NK-92 (cell line): ENCODE results near the gene BRICD5.

Experiments used
- DNase-seq: peaks from one replicate; lab custom pipeline; 2025; ENCODE audit not compliant: unreplicated experiment; lab: John Stamatoyannopoulos, UW

The BRICD5 gene

DNA sequence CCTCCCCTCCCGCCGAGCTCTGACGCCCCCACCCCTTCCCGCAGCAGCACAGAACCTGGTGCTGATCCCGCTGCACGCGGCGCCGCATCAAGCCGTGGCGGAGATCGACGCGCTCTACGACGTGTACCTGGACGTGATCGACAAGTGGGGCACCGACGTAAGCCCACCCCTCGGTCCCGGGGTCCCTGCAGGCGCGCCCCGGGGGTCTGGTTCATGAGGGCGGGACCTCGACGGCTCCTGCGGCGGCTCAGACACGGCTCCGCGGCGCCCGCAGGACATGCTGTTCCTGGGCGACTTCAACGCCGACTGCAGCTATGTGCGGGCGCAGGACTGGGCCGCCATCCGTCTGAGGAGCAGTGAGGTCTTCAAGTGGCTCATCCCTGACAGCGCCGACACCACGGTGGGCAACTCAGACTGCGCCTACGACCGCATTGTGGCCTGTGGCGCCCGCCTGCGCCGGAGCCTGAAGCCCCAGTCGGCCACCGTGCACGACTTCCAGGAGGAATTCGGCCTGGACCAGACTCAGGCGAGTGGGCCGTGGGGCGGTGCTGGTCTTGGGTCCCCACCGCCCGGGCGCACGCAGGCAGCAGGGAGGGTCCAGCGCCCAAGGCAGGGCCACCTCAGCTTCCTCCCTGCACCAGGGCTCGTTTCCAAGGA is 27.0 kb upstream of the BRICD5 start:
- DNase-seq: no peak

DNA sequence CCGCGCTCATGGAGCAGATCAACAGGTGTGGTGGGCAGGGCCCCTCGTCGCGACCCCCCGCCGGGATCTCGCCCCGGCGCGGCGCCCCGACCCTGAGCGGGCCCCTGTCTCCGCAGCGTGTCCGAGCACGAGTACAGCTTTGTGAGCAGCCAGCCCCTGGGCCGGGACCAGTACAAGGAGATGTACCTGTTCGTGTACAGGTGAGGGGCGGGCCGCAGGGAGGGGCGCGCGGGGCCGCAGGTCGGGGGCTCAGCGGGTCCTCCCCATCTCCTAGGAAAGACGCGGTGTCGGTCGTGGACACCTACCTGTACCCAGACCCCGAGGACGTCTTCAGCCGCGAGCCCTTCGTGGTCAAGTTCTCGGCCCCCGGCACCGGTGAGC is 26.4 kb upstream of the BRICD5 start:
- DNase-seq: no peak

DNA sequence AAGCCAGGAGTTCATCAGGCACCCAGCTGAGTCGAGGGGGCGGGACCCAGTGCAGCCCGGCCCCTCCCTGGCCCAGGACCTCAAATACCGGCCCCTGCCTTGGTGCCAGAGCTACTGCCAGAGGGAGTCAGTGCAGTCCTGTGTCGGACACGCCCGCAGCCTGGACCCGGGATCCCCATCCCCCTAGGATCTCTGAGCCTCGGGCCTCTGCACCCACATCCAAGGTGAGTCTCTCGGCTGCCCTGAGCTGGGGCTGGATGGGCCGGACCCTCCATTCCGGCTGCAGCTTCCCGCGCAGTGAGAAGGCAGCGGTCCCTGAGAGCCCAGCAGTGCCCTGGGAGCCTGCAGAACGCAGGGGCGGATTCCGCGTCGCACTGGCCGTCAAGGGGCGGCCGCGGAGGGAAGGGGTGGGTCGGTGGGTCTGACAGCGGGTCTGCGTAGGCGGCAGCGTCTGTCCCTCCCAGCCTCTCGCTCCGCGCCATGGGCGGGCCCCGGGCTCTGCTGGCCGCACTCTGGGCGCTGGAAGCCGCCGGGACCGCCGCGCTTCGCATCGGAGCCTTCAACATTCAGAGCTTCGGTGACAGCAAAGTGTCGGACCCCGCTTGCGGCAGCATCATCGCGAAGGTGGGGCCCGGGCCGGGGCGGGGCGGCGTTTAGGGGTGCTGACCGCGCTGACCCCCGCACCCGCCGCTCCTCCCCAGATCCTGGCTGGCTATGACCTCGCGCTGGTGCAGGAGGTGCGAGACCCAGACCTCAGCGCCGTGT is 25.9 kb upstream of the BRICD5 start, which contains the start of gene DNASE1L2:
DNASE1L2 (plus strand) TSS at position 108 of the 765 bp plus-strand sequence; CDS start at position 481, 373 bp downstream.
- DNase-seq: no peak

DNA sequence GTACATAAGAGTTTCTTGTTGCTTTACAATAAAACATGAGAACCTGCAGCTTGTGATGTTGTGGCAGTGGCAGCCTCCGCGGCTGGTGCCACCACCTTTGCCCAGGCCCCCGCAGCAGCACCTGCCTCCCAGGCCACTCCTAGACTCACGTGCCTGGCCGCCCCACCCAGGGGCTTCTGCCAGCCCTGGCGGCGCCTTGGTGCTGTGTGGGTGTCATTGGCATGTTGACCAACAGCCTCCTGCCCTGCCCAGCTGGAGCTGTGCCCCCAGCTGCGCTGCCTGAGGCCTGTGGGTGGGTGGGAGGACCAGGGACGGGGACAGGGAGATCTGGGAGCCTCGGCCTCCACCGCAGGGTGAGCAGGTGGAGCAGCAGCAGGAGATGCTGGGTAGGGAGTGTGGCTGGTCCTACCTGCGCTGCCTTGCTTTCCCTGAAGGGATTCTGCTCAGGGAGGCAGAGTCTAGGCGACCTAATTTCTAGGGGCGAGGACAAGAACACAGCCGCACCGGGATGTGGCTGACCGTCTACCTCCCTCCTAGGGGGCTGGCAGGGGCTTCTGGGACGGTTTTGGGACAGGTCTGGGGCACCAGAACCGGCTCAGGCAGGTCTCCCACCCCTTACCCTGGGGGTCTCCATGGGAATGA is 25.2 kb upstream of the BRICD5 start:
- no peak for DNase-seq

DNA sequence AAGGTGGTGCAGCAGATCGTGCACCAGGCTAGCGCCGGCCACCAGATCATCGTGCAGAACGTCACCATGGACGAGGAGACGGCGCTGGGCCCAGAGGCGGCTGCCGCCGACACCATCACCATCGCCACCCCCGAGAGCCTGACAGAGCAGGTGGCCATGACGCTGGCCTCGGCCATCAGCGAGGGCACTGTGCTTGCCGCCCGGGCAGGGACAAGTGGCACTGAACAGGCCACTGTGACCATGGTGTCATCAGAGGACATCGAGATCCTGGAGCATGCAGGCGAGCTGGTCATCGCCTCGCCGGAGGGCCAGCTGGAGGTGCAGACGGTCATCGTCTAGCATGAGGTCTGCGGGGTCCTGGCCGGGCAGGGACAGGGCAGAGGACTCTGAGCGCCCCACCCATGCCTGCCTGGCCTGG is 24.6 kb upstream of the BRICD5 start:
- DNase-seq: no peak

DNA sequence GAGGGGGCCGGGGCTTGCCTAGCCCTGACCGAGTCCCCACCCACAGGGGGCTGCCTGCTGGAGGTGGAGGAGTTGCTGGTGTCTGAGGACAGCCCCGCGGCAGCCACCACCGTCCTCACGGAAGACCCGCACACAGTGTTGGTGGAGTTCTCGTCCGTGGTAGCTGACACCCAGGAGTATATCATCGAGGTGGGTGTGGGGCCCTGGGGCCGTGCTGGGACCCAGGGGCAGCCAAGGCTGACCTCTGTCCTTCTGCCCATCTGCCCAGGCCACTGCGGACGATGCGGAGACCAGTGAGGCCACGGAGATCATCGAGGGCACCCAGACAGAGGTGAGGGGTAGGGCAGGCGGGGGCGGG is 24.1 kb upstream of the BRICD5 start:
- no peak for DNase-seq

DNA sequence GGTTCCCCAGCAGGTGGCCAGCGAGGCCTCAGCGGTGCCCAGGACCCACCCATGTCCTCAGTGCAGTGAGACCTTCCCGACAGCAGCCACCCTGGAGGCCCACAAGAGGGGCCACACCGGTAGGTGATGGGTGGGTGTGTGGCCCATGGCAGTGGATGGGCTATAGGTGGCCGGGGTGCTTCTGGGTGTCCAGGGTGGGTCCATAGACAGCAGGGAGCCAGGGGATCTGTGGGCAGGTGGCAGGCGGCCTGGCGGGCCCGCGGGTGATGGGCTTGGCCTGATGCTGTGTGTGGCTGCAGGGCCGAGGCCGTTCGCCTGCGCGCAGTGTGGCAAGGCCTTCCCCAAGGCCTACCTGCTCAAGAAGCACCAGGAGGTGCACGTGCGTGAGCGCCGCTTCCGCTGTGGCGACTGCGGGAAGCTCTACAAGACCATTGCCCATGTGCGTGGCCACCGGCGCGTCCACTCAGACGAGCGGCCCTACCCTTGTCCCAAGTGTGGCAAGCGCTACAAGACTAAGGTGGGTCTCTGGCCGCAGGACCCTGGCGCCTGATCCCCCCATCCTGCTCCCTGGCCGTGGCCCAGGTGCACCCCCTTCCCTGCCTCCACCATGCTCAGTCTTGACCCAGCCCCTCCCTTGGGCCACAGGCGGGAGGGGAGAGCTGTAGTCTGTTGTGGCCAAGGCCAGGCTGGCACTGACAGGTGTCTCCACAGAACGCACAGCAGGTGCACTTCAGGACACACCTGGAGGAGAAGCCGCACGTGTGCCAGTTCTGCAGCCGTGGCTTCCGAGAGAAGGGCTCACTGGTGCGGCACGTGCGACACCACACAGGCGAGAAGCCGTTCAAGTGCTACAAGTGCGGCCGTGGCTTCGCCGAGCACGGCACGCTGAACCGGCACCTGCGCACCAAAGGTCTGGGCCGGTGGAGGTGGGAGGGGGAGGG is 23.5 kb upstream of the BRICD5 start:
- DNase-seq: no peak

DNA sequence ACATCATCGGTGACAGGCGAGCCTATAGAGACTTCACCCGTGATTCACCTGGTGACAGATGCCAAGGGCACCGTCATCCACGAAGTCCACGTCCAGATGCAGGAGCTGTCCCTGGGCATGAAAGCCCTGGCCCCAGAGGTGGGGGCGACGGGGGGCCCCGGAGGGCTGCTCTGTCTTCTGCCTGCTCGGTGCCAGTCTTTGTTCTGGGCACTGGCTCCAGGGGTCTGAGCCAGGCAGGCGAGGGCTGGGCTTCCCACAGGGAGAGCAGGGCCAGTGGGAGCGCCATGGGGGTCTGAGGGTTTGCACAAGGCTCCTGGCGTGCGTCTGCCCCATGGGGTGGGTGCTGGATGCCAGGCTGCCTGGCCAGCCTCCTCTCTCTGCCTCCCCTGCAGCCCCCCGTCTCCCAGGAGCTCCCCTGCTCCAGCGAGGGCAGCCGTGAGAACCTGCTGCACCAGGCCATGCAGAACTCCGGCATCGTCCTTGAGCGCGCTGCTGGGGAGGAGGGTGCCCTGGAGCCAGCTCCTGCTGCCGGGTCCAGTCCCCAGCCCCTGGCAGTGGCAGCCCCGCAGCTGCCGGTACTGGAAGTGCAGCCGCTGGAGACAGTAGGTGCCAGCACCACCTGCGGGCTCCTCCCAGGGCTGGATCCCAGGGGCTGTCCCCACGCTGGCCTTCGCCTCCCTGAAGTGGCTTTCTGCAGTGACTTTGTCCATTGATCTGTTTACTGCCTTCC is 22.5 kb upstream of the BRICD5 start:
- no peak for DNase-seq

DNA sequence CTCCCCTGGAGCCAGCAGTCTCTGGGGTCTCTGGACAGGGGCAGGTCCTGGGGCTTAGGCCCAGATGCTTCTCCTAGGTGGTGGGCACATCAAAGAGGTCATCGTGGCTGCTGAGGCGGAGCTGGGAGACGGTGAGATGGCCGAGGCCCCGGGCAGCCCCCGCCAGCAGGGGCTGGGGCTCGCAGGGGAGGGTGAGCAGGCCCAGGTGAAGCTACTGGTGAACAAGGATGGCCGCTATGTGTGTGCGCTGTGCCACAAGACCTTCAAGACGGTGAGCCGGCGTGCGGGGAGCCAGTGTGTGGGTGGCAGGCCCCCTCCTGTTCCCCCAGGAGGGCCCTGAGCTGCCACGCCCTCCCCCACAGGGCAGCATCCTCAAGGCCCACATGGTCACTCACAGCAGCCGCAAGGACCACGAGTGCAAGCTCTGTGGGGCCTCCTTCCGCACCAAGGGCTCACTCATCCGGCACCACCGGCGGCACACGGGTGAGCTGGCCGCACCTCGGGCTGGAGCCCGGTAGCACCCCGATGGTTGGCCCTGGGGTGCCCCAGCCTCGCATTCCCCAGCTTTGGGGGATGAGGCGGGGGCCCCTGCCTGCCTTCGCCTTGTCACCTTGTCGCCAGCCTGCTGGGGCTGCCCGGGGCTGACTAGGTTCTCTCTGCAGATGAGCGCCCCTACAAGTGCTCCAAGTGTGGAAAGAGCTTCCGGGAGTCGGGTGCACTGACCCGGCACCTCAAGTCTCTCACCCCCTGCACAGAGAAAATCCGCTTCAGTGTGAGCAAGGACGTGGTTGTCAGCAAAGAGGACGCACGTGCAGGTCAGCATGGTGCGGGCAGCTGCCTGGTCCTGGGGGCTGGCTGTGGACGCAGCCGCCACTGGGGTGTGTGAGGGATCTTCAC is 21.7 kb upstream of the BRICD5 start:
- DNase-seq: no peak

DNA sequence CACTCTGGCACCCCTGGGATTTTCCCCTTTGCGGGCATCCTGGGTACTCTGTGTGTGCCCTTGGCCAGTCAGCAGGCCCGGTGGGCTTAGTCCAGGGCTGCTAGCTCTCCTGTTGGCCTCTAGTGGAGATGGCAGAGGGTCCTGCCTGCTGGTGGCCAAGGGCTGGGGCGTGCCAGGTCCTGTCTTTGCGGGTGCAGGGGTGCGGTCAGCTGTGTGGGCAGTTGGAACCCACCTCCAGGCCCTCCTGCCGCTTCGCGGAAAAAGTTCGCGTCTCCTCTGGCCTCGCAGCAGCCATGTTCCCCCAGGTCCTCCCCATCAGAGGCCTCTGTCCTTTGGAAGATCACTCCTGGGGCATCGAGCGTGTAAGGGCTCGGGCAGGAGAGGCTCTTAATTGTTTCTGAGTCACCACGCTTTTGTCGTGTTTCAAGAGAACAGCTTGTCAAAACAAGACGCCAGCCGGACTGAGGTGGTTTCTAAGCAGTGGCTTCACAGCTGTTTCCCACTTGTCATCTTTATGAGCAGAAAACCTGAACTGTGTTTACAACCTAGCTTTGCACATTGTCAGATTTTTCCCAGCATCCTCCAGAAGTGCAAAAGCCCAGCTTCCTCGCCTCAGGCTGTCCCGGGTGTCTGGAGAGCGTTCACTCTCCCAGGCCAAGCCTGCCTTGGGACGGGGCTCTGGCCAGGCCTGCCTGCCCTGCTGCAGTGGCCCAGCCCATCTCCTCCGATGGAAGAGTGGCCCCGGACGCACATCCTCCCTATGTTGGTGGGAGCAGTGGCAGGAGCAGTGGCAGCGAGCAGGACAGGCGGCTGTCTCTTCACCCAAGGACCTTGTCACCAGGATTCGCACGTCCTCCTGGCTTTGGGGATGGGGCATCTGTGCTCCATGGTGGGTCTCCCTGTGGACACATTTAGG is 20.6 kb upstream of the BRICD5 start:
- no peak for DNase-seq

DNA sequence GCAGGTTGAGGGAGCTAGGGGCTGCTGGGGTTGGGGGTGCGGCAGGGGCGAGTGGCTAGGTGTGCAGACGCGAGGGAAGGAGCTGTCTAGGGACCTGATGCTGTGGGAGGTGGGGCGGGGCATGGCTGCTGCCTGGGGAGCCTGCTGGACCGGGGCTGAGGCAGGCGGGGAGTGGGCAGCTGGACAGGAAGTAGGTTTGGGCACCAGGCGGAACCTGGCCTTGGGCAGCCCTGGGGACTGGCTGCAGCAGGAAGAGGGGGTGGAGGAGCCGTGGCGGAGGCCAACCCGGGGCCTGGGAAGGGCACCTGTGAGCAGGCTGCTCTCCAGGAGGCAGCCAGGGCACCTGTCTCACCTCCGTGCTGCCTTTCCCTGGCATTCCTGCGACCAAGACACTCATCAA is 19.7 kb upstream of the BRICD5 start:
- DNase-seq: no peak

DNA sequence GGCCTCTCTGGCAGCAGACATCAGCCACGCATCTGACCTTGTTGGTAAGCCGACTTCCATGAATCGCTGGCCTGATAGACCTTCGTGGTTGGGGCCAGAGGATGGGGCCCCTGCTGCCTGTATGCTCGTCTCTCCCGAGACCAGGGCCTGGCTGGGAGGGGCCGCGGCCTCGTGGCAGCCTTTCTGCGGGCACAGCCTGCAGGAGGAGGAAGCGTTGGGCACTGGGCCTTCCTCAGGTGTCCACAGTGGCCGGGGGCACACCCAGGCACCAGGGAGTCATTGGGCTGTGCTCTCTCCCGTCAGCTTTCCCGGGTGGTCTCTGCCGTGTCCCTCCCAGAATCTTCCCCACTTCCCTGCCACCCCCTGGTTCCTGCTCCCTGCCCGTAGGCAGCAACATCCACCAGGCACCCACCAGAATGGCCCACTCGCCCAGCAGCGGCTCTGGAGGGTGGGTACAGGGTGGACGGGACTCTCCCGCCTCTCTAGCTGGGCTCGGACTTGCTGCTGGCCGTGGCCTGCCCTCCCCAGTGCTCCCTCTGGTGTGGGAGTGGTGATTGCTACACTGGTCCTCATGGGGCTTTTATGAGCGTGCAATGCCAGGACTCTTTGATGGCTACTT is 19.1 kb upstream of the BRICD5 start:
- DNase-seq: no peak

DNA sequence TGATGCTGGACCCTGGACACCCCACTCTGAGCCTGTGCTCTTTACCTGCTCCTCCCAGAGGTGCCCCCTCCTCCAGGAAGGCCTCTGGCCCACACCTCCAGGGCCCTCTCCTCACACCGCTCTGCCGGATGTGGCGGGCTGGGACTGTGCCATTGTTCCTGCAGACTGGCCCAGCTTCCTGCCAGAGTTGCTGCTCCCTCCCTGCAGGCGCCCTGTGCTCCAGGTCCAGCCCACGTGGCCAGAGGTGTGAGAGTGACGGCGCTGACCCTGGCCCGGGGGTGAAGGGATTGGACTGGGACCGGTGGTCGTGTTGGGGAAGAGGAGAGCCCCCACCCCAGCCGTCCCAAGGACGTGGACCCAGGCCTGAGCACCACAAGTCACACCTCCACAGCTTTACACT is 18.4 kb upstream of the BRICD5 start:
- no peak for DNase-seq

DNA sequence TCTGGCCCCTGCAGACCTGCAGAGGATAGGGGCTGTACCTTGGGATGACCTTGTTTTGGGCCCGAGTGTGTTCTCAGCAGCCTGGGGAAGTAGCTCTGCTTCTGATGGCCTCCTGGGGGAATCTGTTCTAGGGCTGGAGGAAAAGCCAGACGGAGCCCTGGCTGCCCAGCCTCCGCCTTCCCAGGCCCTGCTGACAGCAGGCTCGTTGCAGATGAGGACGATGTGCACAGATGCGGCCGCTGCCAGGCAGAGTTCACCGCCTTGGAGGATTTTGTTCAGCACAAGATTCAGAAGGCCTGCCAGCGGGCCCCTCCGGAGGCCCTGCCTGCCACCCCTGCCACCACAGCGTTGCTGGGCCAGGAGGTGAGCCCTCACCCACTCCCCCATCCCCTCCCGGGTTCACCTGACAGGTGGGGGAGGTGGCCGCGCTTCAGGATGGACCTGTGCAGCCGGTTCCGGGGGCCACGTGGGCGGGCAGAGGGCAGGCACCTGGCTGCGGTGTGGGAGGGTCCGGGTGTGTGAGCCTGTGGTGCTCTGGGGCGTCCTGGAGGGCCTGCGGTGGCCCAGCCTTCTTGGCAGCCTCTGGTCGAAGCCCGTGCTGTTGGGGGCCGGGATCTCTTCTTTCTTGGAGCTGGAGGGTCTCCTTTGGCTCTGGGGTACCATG is 17.6 kb upstream of the BRICD5 start:
- DNase-seq: no peak

DNA sequence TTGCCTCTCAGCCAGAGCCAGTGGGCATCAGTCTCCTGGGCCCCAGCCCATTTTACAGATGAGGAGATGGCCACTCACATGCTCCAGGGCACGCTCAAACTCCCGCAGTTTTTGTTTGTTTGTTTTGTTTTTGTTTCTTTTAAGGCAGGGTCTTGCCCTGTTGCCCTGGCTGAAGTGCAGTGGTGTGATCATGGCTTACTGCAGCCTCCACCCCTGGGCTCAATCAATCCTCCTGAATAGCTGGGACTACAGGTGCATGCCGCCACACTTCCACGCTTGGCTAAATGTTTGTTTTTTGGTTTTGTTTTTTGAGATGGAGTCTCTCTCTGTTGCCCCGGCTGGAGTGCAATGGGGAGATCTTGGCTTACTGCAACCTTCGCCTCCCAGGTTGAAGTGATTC is 16.3 kb upstream of the BRICD5 start:
- DNase-seq: no peak

DNA sequence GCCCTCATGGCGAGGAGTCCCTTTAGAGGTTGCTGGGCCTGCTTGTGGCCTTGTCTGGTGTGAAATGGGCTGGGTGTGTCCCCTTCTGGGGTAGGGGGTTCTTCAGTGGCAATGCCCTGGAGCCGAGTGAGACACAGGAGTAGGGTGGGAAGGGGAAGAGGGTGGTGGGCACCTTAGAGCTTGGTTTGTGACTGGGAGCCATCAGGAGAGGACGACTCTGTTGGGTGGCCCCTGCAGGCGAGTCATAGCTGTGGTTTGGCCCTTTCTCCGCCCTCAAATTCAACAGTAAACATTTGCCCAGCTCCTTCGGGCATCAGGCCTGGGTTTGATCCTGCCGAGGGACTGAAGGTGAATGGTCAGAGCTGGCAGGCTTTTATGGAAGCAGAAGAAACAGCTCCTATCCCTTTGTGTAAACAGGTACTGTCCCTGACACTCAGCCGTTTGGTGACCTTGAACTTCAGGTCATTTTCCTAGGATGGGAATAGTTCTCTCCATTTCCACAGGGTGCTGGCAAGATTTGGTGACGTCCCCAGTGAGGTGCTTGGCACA is 15.7 kb upstream of the BRICD5 start:
- no peak for DNase-seq

DNA sequence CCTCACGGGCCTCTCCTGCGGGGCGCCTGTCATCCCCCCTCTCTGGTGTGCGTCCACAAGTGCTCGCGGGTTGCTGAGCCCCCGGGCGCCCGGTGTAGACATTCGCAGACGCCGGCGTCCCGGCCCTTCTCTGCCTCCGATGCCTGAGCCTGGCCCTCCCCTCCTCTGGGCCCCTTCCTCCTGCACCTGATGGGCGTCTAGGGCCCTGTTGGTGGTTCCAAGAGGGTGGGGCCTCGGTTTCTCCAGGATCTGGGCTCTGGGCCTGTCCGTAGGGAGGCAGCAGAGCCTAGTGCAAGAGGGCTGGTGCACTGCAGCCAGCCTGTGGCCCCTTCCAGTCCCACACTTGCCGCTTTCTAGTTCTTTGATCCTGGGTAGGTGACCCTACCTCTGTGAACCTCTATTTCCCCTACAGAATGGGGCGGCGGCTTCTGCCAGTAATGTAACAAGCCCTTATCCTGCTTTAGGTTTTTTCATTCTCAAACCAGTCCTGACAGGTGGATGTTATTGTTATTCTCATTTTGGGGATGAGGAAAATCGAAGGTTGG is 13.4 kb upstream of the BRICD5 start:
- DNase-seq: no peak
